ENCODE results near the gene TRIM50.
"Not testable (repeated sequence)": the region's sequence is repeated elsewhere in the genome, so short reads cannot be mapped to it uniquely, and the experiment has no call there.

TRIM50 gene

GRCh38 chr7:73314271-73314670, 13.6 kb downstream of the TRIM50 start:
- no peak for DNase-seq (ENCODE audit: low spot score)

GRCh38 chr7:73313521-73313906, 14.4 kb downstream of the TRIM50 start:
- no peak for DNase-seq (ENCODE audit: low spot score)

- DNase-seq (ENCODE audit: low spot score) = no peak
Measured at GRCh38 chr7:73312831-73313520, 14.9 kb downstream of the TRIM50 start.

GRCh38 chr7:73311421-73311820, 16.5 kb downstream of the TRIM50 start:
- not testable (repeated sequence) for DNase-seq (ENCODE audit: low spot score)

GRCh38 chr7:73308665-73309214, 19.1 kb downstream of the TRIM50 start, which contains the start of gene NSUN5:
Gene NSUN5 (minus strand): TSS chr7:73308826. CDS start chr7:73308790, 36 bp downstream.
- peak; percentile 91 for DNase-seq (ENCODE audit: low spot score)

- DNase-seq (ENCODE audit: low spot score) = no peak
Measured at GRCh38 chr7:73308074-73308664, 19.7 kb downstream of the TRIM50 start.

- DNase-seq (ENCODE audit: low spot score) = no peak
Measured at GRCh38 chr7:73307436-73307835, 20.4 kb downstream of the TRIM50 start.

GRCh38 chr7:73304612-73305387, 23.1 kb downstream of the TRIM50 start:
- not testable (repeated sequence) for DNase-seq (ENCODE audit: low spot score)

- no peak for DNase-seq (ENCODE audit: low spot score)
Measured at GRCh38 chr7:73304071-73304470, 23.8 kb downstream of the TRIM50 start.

- no peak for DNase-seq (ENCODE audit: low spot score)
Measured at GRCh38 chr7:73303546-73303945, 24.3 kb downstream of the TRIM50 start.

GRCh38 chr7:73302846-73303245, 25.0 kb downstream of the TRIM50 start:
- DNase-seq (ENCODE audit: low spot score) = not testable (repeated sequence)

GRCh38 chr7:73301108-73301507, 26.8 kb downstream of the TRIM50 start:
- DNase-seq (ENCODE audit: low spot score) = not testable (repeated sequence)

GRCh38 chr7:73299812-73300211, 28.1 kb downstream of the TRIM50 start:
- not testable (repeated sequence) for DNase-seq (ENCODE audit: low spot score)

GRCh38 chr7:73297706-73298105, 30.2 kb downstream of the TRIM50 start:
- not testable (repeated sequence) for DNase-seq (ENCODE audit: low spot score)

GRCh38 chr7:73297235-73297634, 30.6 kb downstream of the TRIM50 start:
- not testable (repeated sequence) for DNase-seq (ENCODE audit: low spot score)

- not testable (repeated sequence) for DNase-seq (ENCODE audit: low spot score)
Measured at GRCh38 chr7:73277210-73277609, 50.7 kb downstream of the TRIM50 start.

GRCh38 chr7:73267813-73268212, 60.1 kb downstream of the TRIM50 start:
- not testable (repeated sequence) for DNase-seq (ENCODE audit: low spot score)

- not testable (repeated sequence) for DNase-seq (ENCODE audit: low spot score)
Measured at GRCh38 chr7:73266719-73267368, 61.0 kb downstream of the TRIM50 start.
